Breast epithelium (tissue), 3 donors: ENCODE results near the gene PDE4D.

ENCODE experiments used
- POLR2A ChIP-seq: fragments of 450-650 bp; IDR thresholded peaks from one replicate; pipeline ENCODE4 v1.6.1; 2016; ENCODE audit warnings: antibody characterized with exemption, mild to moderate bottlenecking, moderate library complexity
- POLR2AphosphoS5 ChIP-seq, 3 donors: sonication (generic); formaldehyde crosslinking; IDR thresholded peaks; one replicate each; pipeline ENCODE4 v1.6.1; 2017; ENCODE audit warnings: antibody characterized with exemption in 3 of 3
- TF ChIP-seq, protein P1 (sequence below), 3 donors: fragments of 450-650 bp; IDR thresholded peaks; one replicate each; pipeline ENCODE4 v1.5.1; 2016 to 2017; ENCODE audit warnings: antibody characterized with exemption in 3 of 3, mild to moderate bottlenecking in 3 of 3, moderate library complexity in 3 of 3

DNA sequence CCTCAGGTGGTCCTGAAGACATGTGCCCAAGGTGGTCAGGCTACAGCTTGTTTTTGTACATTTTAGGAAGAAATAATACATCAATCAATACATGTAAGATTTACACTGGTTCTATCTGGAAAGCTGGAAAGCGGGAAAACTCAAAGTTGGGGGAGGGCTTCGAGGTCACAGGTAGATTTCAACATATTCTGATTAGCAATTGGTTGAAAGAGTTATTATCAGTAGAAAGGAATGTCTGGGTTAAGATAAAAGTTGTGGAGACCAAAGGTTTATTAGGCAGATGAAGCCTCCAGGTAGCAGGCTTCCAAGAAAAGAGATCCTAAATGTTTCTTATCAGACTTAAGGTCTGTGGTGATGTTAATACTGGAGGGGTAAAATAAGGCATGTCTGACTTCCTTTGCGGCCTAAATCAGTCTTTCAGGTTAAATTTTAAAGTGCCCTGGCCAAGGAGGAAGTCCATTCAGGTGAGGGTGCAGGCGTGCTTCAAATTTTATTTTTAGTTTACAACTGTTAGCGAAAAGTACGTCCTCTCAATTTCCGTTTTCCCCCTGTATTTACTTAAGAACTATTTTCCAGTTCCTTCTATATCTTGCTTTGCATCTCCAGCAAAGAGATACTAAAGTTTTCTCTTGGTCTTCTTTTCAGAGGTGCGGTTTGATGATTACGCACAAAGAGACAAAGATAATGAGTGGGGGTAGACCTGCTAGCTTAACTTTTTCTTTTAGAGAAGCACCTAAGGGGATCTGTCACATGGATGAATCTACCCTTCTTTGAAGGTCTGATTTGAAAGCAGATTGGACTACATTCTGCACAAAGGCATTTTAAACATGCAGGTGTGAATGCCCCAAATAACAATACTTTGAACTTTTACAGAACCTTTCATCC is 732.1 kb downstream of the PDE4D start:
- TF ChIP-seq, protein P1, sequence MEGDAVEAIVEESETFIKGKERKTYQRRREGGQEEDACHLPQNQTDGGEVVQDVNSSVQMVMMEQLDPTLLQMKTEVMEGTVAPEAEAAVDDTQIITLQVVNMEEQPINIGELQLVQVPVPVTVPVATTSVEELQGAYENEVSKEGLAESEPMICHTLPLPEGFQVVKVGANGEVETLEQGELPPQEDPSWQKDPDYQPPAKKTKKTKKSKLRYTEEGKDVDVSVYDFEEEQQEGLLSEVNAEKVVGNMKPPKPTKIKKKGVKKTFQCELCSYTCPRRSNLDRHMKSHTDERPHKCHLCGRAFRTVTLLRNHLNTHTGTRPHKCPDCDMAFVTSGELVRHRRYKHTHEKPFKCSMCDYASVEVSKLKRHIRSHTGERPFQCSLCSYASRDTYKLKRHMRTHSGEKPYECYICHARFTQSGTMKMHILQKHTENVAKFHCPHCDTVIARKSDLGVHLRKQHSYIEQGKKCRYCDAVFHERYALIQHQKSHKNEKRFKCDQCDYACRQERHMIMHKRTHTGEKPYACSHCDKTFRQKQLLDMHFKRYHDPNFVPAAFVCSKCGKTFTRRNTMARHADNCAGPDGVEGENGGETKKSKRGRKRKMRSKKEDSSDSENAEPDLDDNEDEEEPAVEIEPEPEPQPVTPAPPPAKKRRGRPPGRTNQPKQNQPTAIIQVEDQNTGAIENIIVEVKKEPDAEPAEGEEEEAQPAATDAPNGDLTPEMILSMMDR (IDR thresholded peaks at IDR 0.05), result no peak
- TF ChIP-seq POLR2AphosphoS5 (IDR thresholded peaks at IDR 0.05) (no peak), POLR2A (no peak)
